Measurements from ENCODE around the gene MBD3.

MBD3 gene

DNA sequence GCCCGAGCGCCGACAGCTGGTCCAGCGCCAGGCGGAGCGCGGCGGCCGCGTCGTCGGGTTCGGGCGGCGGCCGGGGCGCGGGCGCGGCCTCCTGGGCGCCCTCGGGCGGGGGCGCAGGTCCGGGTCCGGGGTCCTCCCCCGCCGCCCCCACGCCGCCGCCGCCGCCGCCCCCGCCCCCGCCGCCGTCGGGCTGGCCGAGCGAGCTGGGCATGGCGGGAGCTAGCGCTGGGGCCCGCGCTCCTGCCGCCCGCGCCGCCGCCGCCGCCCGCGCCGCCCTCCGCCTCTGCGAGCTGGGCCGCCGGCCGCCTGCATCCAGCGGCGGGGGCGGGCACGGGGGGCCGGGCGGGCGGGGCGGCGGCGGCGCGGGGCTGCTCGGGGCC is 24.8 kb downstream of the MBD3 start:
- Histone ChIP-seq H3K4me3 (IDR thresholded peaks at IDR 0.05; ENCODE audit: insufficient read depth, low read depth, low read length) (no peak overlapping the region), H3K27me3 (ENCODE audit: insufficient read depth, low read depth) (peaks cover 26% of the 10 kb centered on the region), H4K20me1 (ENCODE audit: insufficient read depth) (no peaks in the 10 kb centered on the region), H2AFZ (ENCODE audit: low read depth) (no peak overlapping the region), H3K27ac (no peak overlapping the region), H3K36me3 (ENCODE audit: insufficient read depth) (no peaks in the 10 kb centered on the region), H3K79me2 (ENCODE audit: insufficient read depth, low read depth) (no peaks in the 10 kb centered on the region), H3K4me2 (no peak overlapping the region), H3K9ac (no peak overlapping the region), H3K4me1 (ENCODE audit: low read depth, poor library complexity, severe bottlenecking) (peaks cover 10% of the 10 kb centered on the region)
- TF ChIP-seq, protein P1, sequence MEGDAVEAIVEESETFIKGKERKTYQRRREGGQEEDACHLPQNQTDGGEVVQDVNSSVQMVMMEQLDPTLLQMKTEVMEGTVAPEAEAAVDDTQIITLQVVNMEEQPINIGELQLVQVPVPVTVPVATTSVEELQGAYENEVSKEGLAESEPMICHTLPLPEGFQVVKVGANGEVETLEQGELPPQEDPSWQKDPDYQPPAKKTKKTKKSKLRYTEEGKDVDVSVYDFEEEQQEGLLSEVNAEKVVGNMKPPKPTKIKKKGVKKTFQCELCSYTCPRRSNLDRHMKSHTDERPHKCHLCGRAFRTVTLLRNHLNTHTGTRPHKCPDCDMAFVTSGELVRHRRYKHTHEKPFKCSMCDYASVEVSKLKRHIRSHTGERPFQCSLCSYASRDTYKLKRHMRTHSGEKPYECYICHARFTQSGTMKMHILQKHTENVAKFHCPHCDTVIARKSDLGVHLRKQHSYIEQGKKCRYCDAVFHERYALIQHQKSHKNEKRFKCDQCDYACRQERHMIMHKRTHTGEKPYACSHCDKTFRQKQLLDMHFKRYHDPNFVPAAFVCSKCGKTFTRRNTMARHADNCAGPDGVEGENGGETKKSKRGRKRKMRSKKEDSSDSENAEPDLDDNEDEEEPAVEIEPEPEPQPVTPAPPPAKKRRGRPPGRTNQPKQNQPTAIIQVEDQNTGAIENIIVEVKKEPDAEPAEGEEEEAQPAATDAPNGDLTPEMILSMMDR (conservative IDR thresholded peaks at IDR 0.05; ENCODE audit: low read depth, low read length) = no peak

GRCh38 chr19:1567116-1567847 is 25.4 kb downstream of the MBD3 start:
- H3K27ac ChIP-seq = no peak overlapping the region
- H3K36me3 ChIP-seq (ENCODE audit: insufficient read depth) = no peaks in the 10 kb centered on the region
- peaks cover 8% of the 10 kb centered on the region for H3K4me1 ChIP-seq (ENCODE audit: low read depth, poor library complexity, severe bottlenecking)
- H2AFZ ChIP-seq (ENCODE audit: low read depth) = no peak overlapping the region
- H3K4me3 ChIP-seq (IDR thresholded peaks at IDR 0.05; ENCODE audit: insufficient read depth, low read depth, low read length) = no peak overlapping the region
- TF ChIP-seq, protein P1 (conservative IDR thresholded peaks at IDR 0.05; ENCODE audit: low read depth, low read length) = no peak
- no peak overlapping the region for H3K9ac ChIP-seq
- H3K27me3 ChIP-seq (ENCODE audit: insufficient read depth, low read depth) = peaks cover 26% of the 10 kb centered on the region
- no peaks in the 10 kb centered on the region for H3K79me2 ChIP-seq (ENCODE audit: insufficient read depth, low read depth)
- no peaks in the 10 kb centered on the region for H4K20me1 ChIP-seq (ENCODE audit: insufficient read depth)
- H3K4me2 ChIP-seq = no peak overlapping the region

DNA sequence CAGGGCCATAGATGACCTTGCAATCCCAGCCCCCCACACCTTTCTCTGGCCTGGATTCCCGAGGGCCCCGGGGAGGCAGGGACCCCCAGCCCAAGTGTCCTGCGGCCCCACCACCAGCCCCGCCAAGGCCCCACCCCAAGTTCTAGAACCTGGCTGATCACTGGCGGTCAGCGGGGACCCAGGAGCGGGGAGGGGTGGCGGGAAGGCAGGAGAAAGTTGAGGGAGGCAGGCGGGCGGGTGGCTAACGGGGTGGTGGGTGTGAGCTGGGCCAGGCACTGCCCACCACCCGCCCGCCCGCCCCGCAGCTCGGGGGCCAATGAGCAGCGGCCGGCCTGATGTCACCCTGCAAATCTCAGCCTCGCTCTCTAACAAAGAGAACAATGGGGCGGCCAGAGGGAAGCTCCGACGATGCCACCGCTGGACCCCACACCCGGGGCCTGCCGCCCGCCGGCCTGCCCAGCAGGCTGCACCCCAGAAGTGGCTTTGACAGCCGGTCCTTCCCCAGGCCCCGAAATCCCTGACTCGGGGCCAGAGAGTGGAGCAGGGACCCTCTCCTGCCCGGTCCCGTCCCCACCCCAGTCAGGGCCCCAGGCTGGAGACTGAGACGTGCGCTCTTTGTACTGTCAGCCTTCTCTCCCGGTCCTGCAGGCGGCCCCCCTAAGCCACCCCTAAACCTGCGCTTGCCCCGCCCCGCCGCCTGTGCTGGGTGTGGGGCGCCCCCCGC is 26.1 kb downstream of the MBD3 start:
- H3K36me3 ChIP-seq (ENCODE audit: insufficient read depth) = no peaks in the 10 kb centered on the region
- no peak overlapping the region for H3K9ac ChIP-seq
- H3K4me3 ChIP-seq (IDR thresholded peaks at IDR 0.05; ENCODE audit: insufficient read depth, low read depth, low read length) = no peak overlapping the region
- H3K27me3 ChIP-seq (ENCODE audit: insufficient read depth, low read depth) = peaks cover 26% of the 10 kb centered on the region
- TF ChIP-seq, protein P1 (conservative IDR thresholded peaks at IDR 0.05; ENCODE audit: low read depth, low read length) = no peak
- peaks cover 8% of the 10 kb centered on the region for H3K4me1 ChIP-seq (ENCODE audit: low read depth, poor library complexity, severe bottlenecking)
- H4K20me1 ChIP-seq (ENCODE audit: insufficient read depth) = no peaks in the 10 kb centered on the region
- H2AFZ ChIP-seq (ENCODE audit: low read depth) = no peak overlapping the region
- no peak overlapping the region for H3K27ac ChIP-seq
- no peaks in the 10 kb centered on the region for H3K79me2 ChIP-seq (ENCODE audit: insufficient read depth, low read depth)
- no peak overlapping the region for H3K4me2 ChIP-seq

DNA sequence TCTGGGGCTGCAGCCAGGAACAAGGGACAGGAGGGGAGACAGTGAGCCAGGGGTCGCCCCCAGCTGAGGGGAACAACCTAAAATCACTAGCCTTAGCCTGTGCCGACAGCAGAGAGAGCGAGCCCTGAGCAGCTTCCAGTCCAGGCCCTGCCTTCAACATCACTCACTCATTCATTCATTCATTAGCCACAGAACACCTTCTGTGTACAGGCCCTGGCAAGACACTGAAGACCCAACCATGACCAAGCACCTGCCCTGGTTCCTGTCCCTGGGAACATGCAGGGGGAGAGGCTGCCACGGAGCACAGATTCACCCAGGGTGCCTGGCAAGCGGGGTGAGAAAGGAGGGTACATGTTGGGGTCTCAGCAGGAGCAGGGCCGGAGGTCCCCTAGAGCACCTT is 29.4 kb downstream of the MBD3 start:
- Histone ChIP-seq H3K4me1 (ENCODE audit: low read depth, poor library complexity, severe bottlenecking) (no peaks in the 10 kb centered on the region), H3K4me3 (IDR thresholded peaks at IDR 0.05; ENCODE audit: insufficient read depth, low read depth, low read length) (no peak overlapping the region), H3K27me3 (ENCODE audit: insufficient read depth, low read depth) (no peaks in the 10 kb centered on the region), H4K20me1 (ENCODE audit: insufficient read depth) (no peaks in the 10 kb centered on the region), H3K27ac (no peak overlapping the region), H2AFZ (ENCODE audit: low read depth) (no peak overlapping the region), H3K4me2 (no peak overlapping the region), H3K36me3 (ENCODE audit: insufficient read depth) (no peaks in the 10 kb centered on the region), H3K9ac (no peak overlapping the region), H3K79me2 (ENCODE audit: insufficient read depth, low read depth) (no peaks in the 10 kb centered on the region)
- TF ChIP-seq, protein P1 (conservative IDR thresholded peaks at IDR 0.05; ENCODE audit: low read depth, low read length) = no peak

Data from KMS-11 (cell line).